Fibroblast of lung (primary cell): ENCODE results near the gene GRAP2. TPM values are rescaled to one million over a fixed set of nuclear protein-coding genes. Genes with fewer than 3 reads are reported as not detected.

ENCODE experiments used
- DNase-seq, 2 donors: peaks; one replicate each; pipeline versions ENCODE4 v3.0.0 to v3.0.0-alpha.2; 2010; ENCODE audit warnings: low read depth in 2 of 2
- H2AFZ ChIP-seq: 2 replicates; pipeline ENCODE4 v1.5.1; 2012; ENCODE audit warnings: low read length, control low read depth, inconsistent platforms
- H3K27ac ChIP-seq: 2 replicates; pipeline ENCODE4 v1.5.1; 2011; ENCODE audit warnings: low read length, control low read depth; ENCODE audit not compliant: insufficient read depth
- H3K27me3 ChIP-seq: 2 replicates; pipeline ENCODE4 v1.5.1; 2011; ENCODE audit warnings: mild to moderate bottlenecking, low read length; ENCODE audit not compliant: control insufficient read depth, insufficient read depth
- H3K36me3 ChIP-seq: 2 replicates; pipeline ENCODE4 v1.5.1; 2011; ENCODE audit warnings: low read length; ENCODE audit not compliant: control insufficient read depth, insufficient read depth
- H3K4me1 ChIP-seq: 2 replicates; pipeline ENCODE4 v1.5.1; 2011; ENCODE audit warnings: low read length; ENCODE audit not compliant: control insufficient read depth, insufficient read depth; ENCODE audit errors: extremely low read depth
- H3K4me2 ChIP-seq: 2 replicates; pipeline ENCODE4 v1.5.1; 2011; ENCODE audit warnings: low read length, control low read depth; ENCODE audit not compliant: insufficient read depth; ENCODE audit errors: extremely low read depth
- H3K4me3 ChIP-seq, 4 experiments: fragments of 200-600 bp in 1 of 4; sonication (generic) in 1 of 4; replicated peaks in 1 of 4; 2 replicates each; pipeline ENCODE4 v1.5.1; 2011 to 2016; ENCODE audit warnings: low read length in 4 of 4, low read depth in 3 of 4, mild to moderate bottlenecking in 3 of 4, control low read depth in 2 of 4, inconsistent platforms in 1 of 4, mixed read lengths in 1 of 4; ENCODE audit not compliant: insufficient read depth in 1 of 4; ENCODE audit errors: control extremely low read depth in 1 of 4
- H3K79me2 ChIP-seq: 2 replicates; pipeline ENCODE4 v1.5.1; 2012; ENCODE audit warnings: mild to moderate bottlenecking, low read length, inconsistent platforms; ENCODE audit not compliant: control insufficient read depth, insufficient read depth
- H3K9ac ChIP-seq: 2 replicates; pipeline ENCODE4 v1.5.1; 2011; ENCODE audit warnings: mild to moderate bottlenecking, low read length, control low read depth; ENCODE audit not compliant: insufficient read depth
- H3K9me3 ChIP-seq: 2 replicates; pipeline ENCODE4 v1.5.1; 2012; ENCODE audit warnings: low read depth, low read length; ENCODE audit not compliant: control insufficient read depth, insufficient read depth
- H4K20me1 ChIP-seq: 2 replicates; pipeline ENCODE4 v1.5.1; 2011; ENCODE audit warnings: low read length; ENCODE audit not compliant: control insufficient read depth, insufficient read depth; ENCODE audit errors: extremely low read depth
- EZH2 ChIP-seq: IDR thresholded peaks from 2 replicates; pipeline ENCODE4 v1.5.1; 2012; ENCODE audit warnings: low read length, control low read depth, mild to moderate bottlenecking; ENCODE audit errors: missing control alignments
- polyA plus RNA-seq, 2 donors: library from polyadenylated mRNA; depleted of rRNA in 1 of 2; stranded (reverse) in 1 of 2; unstranded in 1 of 2; fragments of >200 nt; gene quantifications; 2 replicates each; pipeline ENCODE4 v1.2.1, GENCODE V29; 2011 to 2012; ENCODE audit warnings: missing spikeins in 1 of 2
- total RNA-seq: library from RNA; depleted of rRNA; stranded (reverse); fragments of >200 nt; gene quantifications from 2 replicates; pipeline ENCODE4 v1.2.1, GENCODE V29; 2014
- TF ChIP-seq, protein P1 (sequence below), 2 donors: IDR thresholded peaks in 1 of 2; conservative IDR thresholded peaks in 1 of 2; 1 replicate in 1 of 2; 2 replicates in 1 of 2; pipeline ENCODE4 v1.5.1; 2011 to 2012; ENCODE audit warnings: low read length in 2 of 2, control low read depth in 1 of 2, inconsistent platforms in 1 of 2, low read depth in 1 of 2, mild to moderate bottlenecking in 1 of 2

Gene GRAP2
- total and polyA plus RNA-seq, 2 donors (not counting 1 experiment from before 2014, with no cell fraction given): not detected

DNA sequence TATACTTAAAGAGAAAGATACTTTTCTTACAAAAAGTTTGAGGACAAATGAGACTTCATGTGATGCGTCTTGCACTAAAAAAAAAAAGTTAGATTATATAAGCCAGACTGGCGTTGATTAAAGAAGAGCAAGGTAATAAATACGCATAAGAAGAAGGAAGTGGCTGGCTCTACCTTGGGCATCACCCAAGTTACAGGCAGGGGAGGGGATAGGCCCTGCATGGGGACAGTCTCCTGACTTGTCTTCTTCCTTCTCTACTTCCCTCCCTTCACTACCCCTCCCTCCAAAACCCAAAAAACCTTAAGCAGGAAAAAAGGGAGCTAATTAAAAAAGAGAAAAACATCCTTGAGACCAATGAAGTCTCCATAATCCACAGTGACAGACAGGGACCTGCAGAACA lies 37.0 kb downstream of the GRAP2 start:
- no peak overlapping the region for H3K4me2 ChIP-seq
- TF ChIP-seq, protein P1, sequence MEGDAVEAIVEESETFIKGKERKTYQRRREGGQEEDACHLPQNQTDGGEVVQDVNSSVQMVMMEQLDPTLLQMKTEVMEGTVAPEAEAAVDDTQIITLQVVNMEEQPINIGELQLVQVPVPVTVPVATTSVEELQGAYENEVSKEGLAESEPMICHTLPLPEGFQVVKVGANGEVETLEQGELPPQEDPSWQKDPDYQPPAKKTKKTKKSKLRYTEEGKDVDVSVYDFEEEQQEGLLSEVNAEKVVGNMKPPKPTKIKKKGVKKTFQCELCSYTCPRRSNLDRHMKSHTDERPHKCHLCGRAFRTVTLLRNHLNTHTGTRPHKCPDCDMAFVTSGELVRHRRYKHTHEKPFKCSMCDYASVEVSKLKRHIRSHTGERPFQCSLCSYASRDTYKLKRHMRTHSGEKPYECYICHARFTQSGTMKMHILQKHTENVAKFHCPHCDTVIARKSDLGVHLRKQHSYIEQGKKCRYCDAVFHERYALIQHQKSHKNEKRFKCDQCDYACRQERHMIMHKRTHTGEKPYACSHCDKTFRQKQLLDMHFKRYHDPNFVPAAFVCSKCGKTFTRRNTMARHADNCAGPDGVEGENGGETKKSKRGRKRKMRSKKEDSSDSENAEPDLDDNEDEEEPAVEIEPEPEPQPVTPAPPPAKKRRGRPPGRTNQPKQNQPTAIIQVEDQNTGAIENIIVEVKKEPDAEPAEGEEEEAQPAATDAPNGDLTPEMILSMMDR (conservative IDR thresholded peaks at IDR 0.05 in 1 of 2, IDR thresholded peaks at IDR 0.05 in 1 of 2; ENCODE audit: low read depth in 1 of 2, low read length in 2 of 2): no peak
- no peak for TF ChIP-seq EZH2
- H3K9me3 ChIP-seq: no peaks in the 10 kb centered on the region
- no peak overlapping the region for H3K9ac ChIP-seq
- no peak overlapping the region for H2AFZ ChIP-seq
- H3K4me1 ChIP-seq: no peaks in the 10 kb centered on the region
- no peak overlapping the region for H3K4me3 ChIP-seq
- H4K20me1 ChIP-seq: peaks cover 1% of the 10 kb centered on the region
- DNase-seq: no peak
- H3K27ac ChIP-seq: no peak overlapping the region
- no peaks in the 10 kb centered on the region for H3K36me3 ChIP-seq
- peaks cover 6% of the 10 kb centered on the region for H3K27me3 ChIP-seq
- H3K79me2 ChIP-seq: no peaks in the 10 kb centered on the region

DNA sequence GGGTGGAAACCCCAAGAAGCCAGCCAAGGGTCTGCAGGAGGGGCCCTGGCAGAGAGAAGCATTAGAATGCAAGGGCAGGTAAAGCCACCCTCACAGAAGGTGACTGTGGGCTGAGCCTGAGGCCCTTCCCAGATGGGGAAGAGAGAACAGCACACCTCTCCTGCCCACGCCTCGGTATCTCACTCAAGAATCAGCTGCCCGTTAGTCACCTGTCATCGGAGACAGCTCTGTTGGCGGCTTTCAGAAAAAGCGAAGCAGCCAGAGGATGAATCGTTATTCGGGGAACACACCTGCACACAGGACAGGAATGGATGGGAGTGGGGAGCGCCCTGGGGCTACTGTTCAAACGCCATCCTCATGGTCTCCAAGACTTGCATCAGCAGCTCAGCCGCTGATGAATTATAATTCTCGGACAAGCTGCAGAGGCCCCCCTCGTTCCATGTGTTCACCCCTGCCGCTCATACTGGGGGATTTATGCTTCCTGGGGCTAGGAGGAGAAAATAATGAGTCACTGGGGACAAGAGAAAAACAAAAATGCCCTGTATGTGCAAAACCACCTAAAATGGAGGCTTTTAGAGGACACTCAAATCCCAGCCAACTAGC lies 37.7 kb downstream of the GRAP2 start:
- no peaks in the 10 kb centered on the region for H3K36me3 ChIP-seq
- H3K4me2 ChIP-seq: no peak overlapping the region
- peaks cover 1% of the 10 kb centered on the region for H4K20me1 ChIP-seq
- TF ChIP-seq, protein P1 (conservative IDR thresholded peaks at IDR 0.05 in 1 of 2, IDR thresholded peaks at IDR 0.05 in 1 of 2; ENCODE audit: low read depth in 1 of 2, low read length in 2 of 2): no peak
- no peak for TF ChIP-seq EZH2
- no peak overlapping the region for H3K4me3 ChIP-seq
- no peak overlapping the region for H3K27ac ChIP-seq
- no peak overlapping the region for H2AFZ ChIP-seq
- no peak for DNase-seq
- peaks cover 6% of the 10 kb centered on the region for H3K27me3 ChIP-seq
- no peaks in the 10 kb centered on the region for H3K79me2 ChIP-seq
- no peak overlapping the region for H3K9ac ChIP-seq
- no peaks in the 10 kb centered on the region for H3K9me3 ChIP-seq
- H3K4me1 ChIP-seq: no peaks in the 10 kb centered on the region

DNA sequence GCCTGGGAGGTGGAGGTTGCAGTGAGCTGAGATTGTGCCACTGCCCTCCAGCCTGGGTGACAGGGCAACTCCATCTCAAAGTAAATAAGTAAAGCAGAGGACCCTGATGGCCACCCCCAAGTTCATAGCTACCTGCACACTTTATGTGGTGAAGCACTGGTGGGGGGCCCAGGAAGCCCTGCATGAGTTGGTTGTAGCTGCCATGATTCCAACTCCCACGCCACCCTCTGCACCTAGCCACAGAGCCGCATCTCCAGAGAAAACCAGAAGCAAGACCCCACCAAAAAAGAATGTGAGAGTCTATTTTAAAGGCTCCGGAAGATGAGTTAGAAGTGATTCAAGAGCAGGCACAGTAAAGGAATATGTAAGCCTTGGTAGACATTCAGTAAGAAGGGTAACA lies 38.9 kb downstream of the GRAP2 start:
- H3K79me2 ChIP-seq: no peaks in the 10 kb centered on the region
- no peak overlapping the region for H2AFZ ChIP-seq
- H4K20me1 ChIP-seq: peaks cover 1% of the 10 kb centered on the region
- H3K27me3 ChIP-seq: peaks cover 6% of the 10 kb centered on the region
- DNase-seq: no peak
- H3K4me2 ChIP-seq: no peak overlapping the region
- TF ChIP-seq EZH2: no peak
- TF ChIP-seq, protein P1 (conservative IDR thresholded peaks at IDR 0.05 in 1 of 2, IDR thresholded peaks at IDR 0.05 in 1 of 2; ENCODE audit: low read depth in 1 of 2, low read length in 2 of 2): no peak
- H3K9ac ChIP-seq: no peak overlapping the region
- H3K9me3 ChIP-seq: no peaks in the 10 kb centered on the region
- no peaks in the 10 kb centered on the region for H3K36me3 ChIP-seq
- H3K4me3 ChIP-seq: no peak overlapping the region
- no peaks in the 10 kb centered on the region for H3K4me1 ChIP-seq
- H3K27ac ChIP-seq: no peak overlapping the region
